K562 (cell line): ENCODE data around the gene KPNA3. TPM values are rescaled to one million over a fixed set of nuclear protein-coding genes. Genes with fewer than 3 reads are reported as not detected.
A peak's percentile ranks its signal among the peaks of the same experiment; 100 is the strongest.

Experiments used
- E2F6 ChIP-seq, 2 experiments: IDR thresholded peaks; 2 replicates each; pipeline ENCODE4 v1.6.1; 2011; ENCODE audit warnings: borderline replicate concordance in 1 of 2, control low read depth in 1 of 2, low read depth in 1 of 2, low read length in 1 of 2, mild to moderate bottlenecking in 1 of 2, mixed read lengths in 1 of 2, moderate library complexity in 1 of 2; ENCODE audit not compliant: insufficient read depth in 1 of 2, insufficient read length in 1 of 2, poor library complexity in 1 of 2, severe bottlenecking in 1 of 2; ENCODE audit errors: extremely low read depth in 1 of 2
- HCFC1 ChIP-seq: IDR thresholded peaks from 2 replicates; pipeline ENCODE4 v1.6.1; 2012; ENCODE audit warnings: low read depth, low read length, improper control_type of control experiment
- HDAC2 ChIP-seq: fragments of 450-650 bp; IDR thresholded peaks from 2 replicates; pipeline ENCODE4 v1.6.1; 2016; ENCODE audit warnings: mild to moderate bottlenecking
- HMG20A ChIP-seq: fragments of 450-650 bp; formaldehyde crosslinking; conservative IDR thresholded peaks from 2 replicates; pipeline ENCODE4 v1.4.0; 2020; ENCODE audit warnings: mild to moderate bottlenecking, mixed read lengths
- JUN ChIP-seq, 2 experiments: sonication (generic) in 1 of 2; formaldehyde crosslinking in 1 of 2; IDR thresholded peaks; 2 replicates each; pipeline versions ENCODE4 v1.6.1 to v1.8.0; 2012 to 2022; ENCODE audit warnings: borderline replicate concordance in 2 of 2, mild to moderate bottlenecking in 2 of 2, improper control_type of control experiment in 1 of 2, low read depth in 1 of 2, low read length in 1 of 2, missing genetic modification reagents in 1 of 2
- MBD2 ChIP-seq: sonication (generic); IDR thresholded peaks from 2 replicates; pipeline ENCODE4 v1.6.1; 2016; ENCODE audit warnings: low read depth, borderline replicate concordance
- NONO ChIP-seq, 2 experiments: fragments of 200-400 bp in 1 of 2; fragments of 450-650 bp in 1 of 2; formaldehyde crosslinking in 1 of 2; IDR thresholded peaks; 2 replicates each; pipeline ENCODE4 v1.6.1; 2017; ENCODE audit warnings: low read depth in 2 of 2, mild to moderate bottlenecking in 2 of 2, moderate library complexity in 2 of 2, low read length in 1 of 2
- PKNOX1 ChIP-seq: fragments of 450-650 bp; IDR thresholded peaks from 2 replicates; pipeline ENCODE4 v1.6.1; 2016
- RHOXF2B ChIP-seq: fragments of 250-450 bp; sonication (Bioruptor Pico); conservative IDR thresholded peaks from 2 replicates; pipeline ENCODE4 v1.5.1; 2021
- UBTF ChIP-seq, 2 experiments: IDR thresholded peaks; 2 replicates each; pipeline ENCODE4 v1.6.1; 2012; ENCODE audit warnings: improper control_type of control experiment in 2 of 2, low read depth in 2 of 2, low read length in 2 of 2, borderline replicate concordance in 1 of 2
- ZBTB49 ChIP-seq: sonication (generic); formaldehyde crosslinking; IDR thresholded peaks from 2 replicates; pipeline ENCODE4 v1.8.0; 2022; ENCODE audit warnings: missing genetic modification reagents, mild to moderate bottlenecking, borderline replicate concordance
- ZC3H8 ChIP-seq: fragments of 450-650 bp; IDR thresholded peaks from 2 replicates; pipeline ENCODE4 v1.6.1; 2017
- ZNF212 ChIP-seq: fragments of 450-650 bp; formaldehyde crosslinking; IDR thresholded peaks from 2 replicates; pipeline ENCODE4 v1.4.0; 2020; ENCODE audit warnings: mild to moderate bottlenecking
- ZNF592 ChIP-seq: fragments of 450-650 bp; IDR thresholded peaks from 2 replicates; pipeline ENCODE4 v1.6.1; 2017; ENCODE audit warnings: antibody characterized with exemption, mild to moderate bottlenecking
- polyA plus RNA-seq, 8 experiments: library from polyadenylated mRNA; depleted of rRNA in 4 of 8; stranded (reverse) in 5 of 8; unstranded in 3 of 8; fragments of >200 nt; fragmentation: Nextera tagmentation in 2 of 8; fragmentation: Illumina TruSeq in 1 of 8; extraction: Ambion mirVana in 2 of 8; extraction: Trizol in 1 of 8; gene quantifications; 2 replicates each; pipeline versions ENCODE4 v1.2.1 to v1.2.3, GENCODE V29; 2011 to 2014; ENCODE audit warnings: inconsistent platforms in 1 of 8, missing spikeins in 1 of 8
- total RNA-seq, 7 experiments: library from RNA; depleted of rRNA in 6 of 7; stranded (reverse); fragments of >200 nt in 6 of 7; fragmentation: Illumina TruSeq in 2 of 7; extraction: Trizol in 2 of 7; gene quantifications; 2 replicates each; pipeline versions ENCODE4 v1.2.1 to v1.2.3, GENCODE V29; 2011 to 2021; ENCODE audit warnings: low replicate concordance in 1 of 7

KPNA3 gene
- total and polyA plus RNA-seq, 9 of the 15 experiments (the other 6 are each of a cell fraction or from before 2014, with no cell fraction given), result 8.5 to 23.4 (median 15.7) TPM

GRCh38 chr13:49690995-49691784 is 101.3 kb downstream of the KPNA3 start, which contains the start of gene EBPL (continued):
- no peak for TF ChIP-seq PKNOX1
- 0 out of 4 replicates have a peak, but pooled peaks of 1 of the 2 experiments have one; percentile 54 for TF ChIP-seq NONO (IDR thresholded peaks at IDR 0.05; ENCODE audit: low read depth in 2 of 2, low read length in 1 of 2)
- TF ChIP-seq ZNF212 (CRISPR knock-in tag), result no peak
- TF ChIP-seq E2F6 (IDR thresholded peaks at IDR 0.05; ENCODE audit: borderline replicate concordance in 1 of 2, extremely low read depth in 1 of 2, insufficient read depth in 1 of 2, insufficient read length in 1 of 2, low read depth in 1 of 2, low read length in 1 of 2, poor library complexity in 1 of 2, severe bottlenecking in 1 of 2), result peak; percentile 67 to 82
- TF ChIP-seq ZNF592, result peak; percentile 44; the same call in 1 of the 2 replicates
- TF ChIP-seq ZBTB49 (CRISPR knock-in tag), result no peak
- no peak for TF ChIP-seq HCFC1
- TF ChIP-seq RHOXF2B (CRISPR knock-in tag), result no peak
- no peak for TF ChIP-seq MBD2
- no peak for TF ChIP-seq HDAC2
- 0 out of 4 replicates have a peak, but pooled peaks of 1 of the 2 experiments have one; percentile 45 for TF ChIP-seq UBTF (IDR thresholded peaks at IDR 0.05; ENCODE audit: borderline replicate concordance in 1 of 2, low read depth in 2 of 2, low read length in 2 of 2)
- TF ChIP-seq ZC3H8, result no peak
- TF ChIP-seq HMG20A (CRISPR knock-in tag), result no peak
- TF ChIP-seq JUN (IDR thresholded peaks at IDR 0.05; ENCODE audit: borderline replicate concordance, low read depth, low read length), result no peak
- no peak for TF ChIP-seq JUN (CRISPR knock-in tag; IDR thresholded peaks at IDR 0.05; ENCODE audit: borderline replicate concordance)
